ENCODE results near the gene TMCC1.
"Not testable (repeated sequence)": the region's sequence is repeated elsewhere in the genome, so short reads cannot be mapped to it uniquely, and the experiment has no call there.

The TMCC1 gene

DNA sequence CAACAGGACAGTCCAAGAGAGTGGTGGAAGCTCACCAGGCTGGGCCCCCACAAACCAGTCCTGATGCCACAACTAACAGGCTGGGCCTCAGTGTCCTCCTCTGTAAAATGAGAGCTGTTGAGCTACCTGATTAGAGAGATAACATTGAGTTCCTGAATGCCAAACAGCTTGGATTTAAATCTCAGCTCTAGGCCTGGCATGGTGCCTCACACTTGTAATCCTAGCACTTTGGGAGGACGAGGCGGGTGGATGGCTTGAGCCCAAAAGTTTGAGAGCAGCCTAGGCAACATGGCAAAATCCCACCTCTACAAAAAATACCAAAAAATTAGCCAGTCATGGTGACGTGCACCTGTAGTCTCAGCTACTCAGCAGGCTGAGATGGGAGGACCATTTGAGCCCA is 20.1 kb upstream of the TMCC1 start:
- Mint-ChIP-seq H3K27ac (no peak overlapping the region), H3K36me3 (ENCODE audit: low read depth) (peaks cover 12% of the 10 kb centered on the region), H3K4me1 (ENCODE audit: low read depth) (no peaks in the 10 kb centered on the region), H3K27me3 (no peaks in the 10 kb centered on the region), H3K4me3 (no peak overlapping the region), H3K9me3 (peaks cover 13% of the 10 kb centered on the region)

DNA sequence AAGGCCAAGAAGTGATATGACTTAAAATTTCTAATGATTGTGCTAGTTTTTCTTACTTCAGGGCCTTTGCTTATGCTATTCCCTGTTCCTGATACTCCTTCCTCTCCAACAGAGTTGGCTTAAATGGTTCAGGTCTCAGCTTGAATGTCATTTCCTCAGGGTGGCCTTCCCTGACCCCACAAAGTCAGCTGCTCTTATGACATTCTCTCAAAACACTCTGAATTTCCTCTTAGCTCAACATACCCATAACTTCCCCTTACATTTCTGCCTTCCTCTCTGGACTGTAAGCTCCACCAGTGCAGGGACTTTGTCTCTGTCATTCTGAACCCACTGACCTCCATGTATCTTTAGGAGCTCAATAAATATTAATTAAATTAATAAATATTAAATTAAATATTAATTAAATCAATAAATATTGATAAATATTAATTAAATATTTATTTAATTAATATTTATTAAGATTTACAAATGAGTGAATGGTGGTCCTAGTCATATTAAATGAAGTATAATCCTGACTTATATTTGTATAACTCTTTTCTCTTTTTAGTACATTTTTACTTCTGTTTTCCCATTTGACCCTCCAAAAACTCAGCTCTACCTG is 17.9 kb upstream of the TMCC1 start:
- H3K27ac Mint-ChIP-seq: no peak overlapping the region
- H3K4me3 Mint-ChIP-seq: no peak overlapping the region
- peaks cover 9% of the 10 kb centered on the region for H3K36me3 Mint-ChIP-seq (ENCODE audit: low read depth)
- no peaks in the 10 kb centered on the region for H3K9me3 Mint-ChIP-seq
- no peaks in the 10 kb centered on the region for H3K27me3 Mint-ChIP-seq
- H3K4me1 Mint-ChIP-seq (ENCODE audit: low read depth): no peaks in the 10 kb centered on the region

DNA sequence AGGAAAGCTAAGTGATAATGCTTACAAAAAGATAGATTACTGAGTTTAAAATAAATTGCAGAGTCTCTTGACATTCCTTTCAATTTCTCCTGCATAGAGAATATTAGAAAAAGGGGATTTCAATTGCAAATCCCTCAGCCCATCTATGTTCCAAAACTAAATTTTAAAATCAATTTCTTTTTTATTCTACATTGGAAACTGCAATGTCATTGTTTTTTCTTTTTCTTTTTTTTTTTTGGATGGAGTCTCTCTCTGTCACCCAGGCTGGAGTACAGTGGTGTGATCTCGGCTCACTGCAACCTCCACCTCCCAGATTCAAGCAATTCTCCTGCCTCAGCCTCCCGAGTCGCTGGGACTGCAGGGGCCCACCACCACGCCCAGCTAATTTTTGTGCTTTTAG is 15.7 kb upstream of the TMCC1 start:
- not testable (repeated sequence) for H3K4me1 Mint-ChIP-seq (ENCODE audit: low read depth); H3K27ac Mint-ChIP-seq; H3K4me3 Mint-ChIP-seq; H3K27me3 Mint-ChIP-seq
- Mint-ChIP-seq H3K9me3 (peaks cover 19% of the 10 kb centered on the region), H3K36me3 (ENCODE audit: low read depth) (peaks cover 27% of the 10 kb centered on the region)

DNA sequence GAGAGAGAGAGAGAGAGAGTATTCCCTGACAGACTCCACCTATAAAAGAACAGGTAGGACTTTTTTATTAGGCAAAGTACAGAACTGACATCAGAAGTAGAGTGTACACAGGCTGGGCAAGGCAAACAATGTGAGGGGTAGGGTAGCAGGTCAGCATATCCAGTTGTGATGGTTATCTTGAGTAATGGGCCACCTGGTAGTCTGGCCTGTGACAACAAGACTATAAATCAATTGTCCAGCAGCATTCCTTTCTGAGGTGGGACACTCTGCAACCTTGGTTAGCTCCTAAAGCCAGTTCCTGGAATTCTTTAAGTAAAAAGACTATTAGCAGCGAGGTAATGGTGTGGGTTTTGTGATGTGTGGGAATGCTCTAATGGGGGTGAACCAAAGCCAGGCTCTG is 14.9 kb upstream of the TMCC1 start:
- peaks cover 32% of the 10 kb centered on the region for H3K36me3 Mint-ChIP-seq (ENCODE audit: low read depth)
- no peaks in the 10 kb centered on the region for H3K4me1 Mint-ChIP-seq (ENCODE audit: low read depth)
- peaks cover 19% of the 10 kb centered on the region for H3K9me3 Mint-ChIP-seq
- no peak overlapping the region for H3K4me3 Mint-ChIP-seq
- H3K27ac Mint-ChIP-seq: no peak overlapping the region
- H3K27me3 Mint-ChIP-seq: no peaks in the 10 kb centered on the region

DNA sequence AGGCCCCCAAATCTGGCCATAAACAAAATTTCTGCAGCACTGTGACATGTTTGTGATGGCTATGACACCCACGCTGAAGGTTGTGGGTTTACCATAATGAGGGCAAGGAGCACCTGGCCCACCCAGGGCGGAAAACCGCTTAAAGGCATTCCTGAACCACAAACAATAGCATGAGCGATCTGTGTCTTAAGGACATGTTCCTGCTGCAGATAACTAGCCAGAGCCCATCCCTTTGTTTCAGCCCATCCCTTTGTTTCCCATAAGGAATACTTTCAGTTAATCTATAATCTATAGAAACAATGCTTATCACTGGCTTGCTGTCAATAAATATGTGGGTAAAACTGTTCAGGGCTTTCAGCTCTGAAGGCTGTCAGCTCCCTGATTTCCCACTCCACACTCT is 7.8 kb upstream of the TMCC1 start:
- H3K4me1 Mint-ChIP-seq (ENCODE audit: low read depth); H3K27me3 Mint-ChIP-seq; H3K27ac Mint-ChIP-seq; H3K4me3 Mint-ChIP-seq: not testable (repeated sequence)
- H3K9me3 Mint-ChIP-seq: peaks cover 19% of the 10 kb centered on the region
- H3K36me3 Mint-ChIP-seq (ENCODE audit: low read depth): peaks cover 30% of the 10 kb centered on the region

DNA sequence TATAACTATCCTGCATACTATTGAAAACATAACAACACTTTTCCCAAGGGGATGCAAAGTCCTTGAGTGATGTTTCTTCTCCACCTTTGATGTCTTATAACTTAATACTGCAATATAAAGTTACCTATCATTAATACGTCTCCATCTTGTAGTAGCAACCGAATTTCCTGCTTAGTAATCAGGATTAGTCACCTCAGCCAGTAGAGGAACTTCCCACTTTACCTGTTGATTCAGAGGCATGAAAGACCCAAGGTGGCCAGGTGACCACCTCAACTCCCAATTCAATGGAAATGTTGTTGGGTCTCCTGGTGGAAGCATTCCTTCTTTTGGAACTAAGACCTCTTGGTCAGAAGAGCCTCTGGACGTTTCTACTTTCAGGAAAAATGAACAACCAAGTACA is 3.5 kb upstream of the TMCC1 start:
- no peaks in the 10 kb centered on the region for H3K27me3 Mint-ChIP-seq
- no peak overlapping the region for H3K27ac Mint-ChIP-seq
- H3K36me3 Mint-ChIP-seq (ENCODE audit: low read depth): peaks cover 11% of the 10 kb centered on the region
- no peaks in the 10 kb centered on the region for H3K9me3 Mint-ChIP-seq
- peaks cover 17% of the 10 kb centered on the region for H3K4me1 Mint-ChIP-seq (ENCODE audit: low read depth)
- no peak overlapping the region for H3K4me3 Mint-ChIP-seq

DNA sequence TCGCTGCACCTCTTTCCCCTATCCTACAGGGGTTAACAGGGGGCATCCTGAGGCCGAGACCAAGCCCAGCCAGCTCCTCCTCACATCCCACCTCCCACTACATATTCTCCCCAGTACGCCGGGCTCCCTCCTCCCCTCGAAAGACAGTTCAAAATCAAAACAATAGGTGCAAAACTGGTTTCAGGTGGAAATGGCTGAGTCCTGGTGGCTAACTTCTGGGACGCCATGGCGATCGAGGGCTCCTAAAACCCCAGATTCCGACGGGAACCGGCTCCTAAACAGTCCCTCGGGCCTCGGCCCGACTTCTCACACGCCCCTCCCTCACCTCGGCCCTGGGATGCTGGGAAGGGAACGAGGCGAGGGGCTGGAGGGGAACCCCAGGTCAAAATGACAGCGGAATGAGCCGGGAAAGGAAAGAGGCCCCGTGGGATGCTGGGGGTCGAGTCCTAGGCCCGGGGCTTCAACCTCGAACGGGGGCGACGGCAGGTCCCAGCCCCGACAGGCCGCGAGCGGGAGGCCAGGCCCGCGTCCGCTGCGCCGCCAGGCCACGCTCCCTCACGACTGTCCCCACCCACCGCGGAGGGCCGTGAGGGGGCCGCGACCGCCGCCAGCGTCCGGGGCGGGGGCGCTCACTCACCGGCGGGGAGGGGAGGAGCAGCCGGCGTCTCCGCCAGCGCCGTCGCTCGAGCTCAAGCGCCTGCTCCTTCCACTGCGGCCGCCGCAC is 492 bp downstream of the TMCC1 start:
- H3K27me3 Mint-ChIP-seq: no peaks in the 10 kb centered on the region
- H3K27ac Mint-ChIP-seq: peak overlapping the region; percentile 81
- H3K36me3 Mint-ChIP-seq (ENCODE audit: low read depth): peaks cover 12% of the 10 kb centered on the region
- peaks cover 52% of the 10 kb centered on the region for H3K4me1 Mint-ChIP-seq (ENCODE audit: low read depth)
- no peaks in the 10 kb centered on the region for H3K9me3 Mint-ChIP-seq
- H3K4me3 Mint-ChIP-seq: peak overlapping the region; percentile 88

DNA sequence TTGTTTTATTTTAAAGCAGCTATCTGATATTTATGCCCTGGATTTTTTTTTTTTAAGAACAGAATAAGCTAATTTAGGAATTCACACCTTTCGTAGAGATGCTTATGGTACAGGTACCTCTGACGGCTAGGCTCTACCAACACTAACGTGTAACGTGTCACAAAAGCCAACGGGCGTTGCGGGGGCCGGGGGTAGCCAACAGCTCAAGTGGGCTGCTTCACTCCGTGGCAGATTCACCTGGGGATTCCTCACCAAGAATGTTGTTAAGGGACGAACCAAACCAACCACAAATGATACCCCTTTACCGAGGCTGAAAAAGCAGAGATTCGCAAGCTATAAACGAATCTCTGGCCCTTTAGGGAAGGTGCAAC is 1.0 kb downstream of the TMCC1 start:
- Mint-ChIP-seq H3K9me3 (no peaks in the 10 kb centered on the region), H3K4me3 (peak overlapping the region; percentile 88), H3K4me1 (ENCODE audit: low read depth) (peaks cover 56% of the 10 kb centered on the region), H3K27ac (peak overlapping the region; percentile 81), H3K27me3 (no peaks in the 10 kb centered on the region), H3K36me3 (ENCODE audit: low read depth) (peaks cover 14% of the 10 kb centered on the region)

DNA sequence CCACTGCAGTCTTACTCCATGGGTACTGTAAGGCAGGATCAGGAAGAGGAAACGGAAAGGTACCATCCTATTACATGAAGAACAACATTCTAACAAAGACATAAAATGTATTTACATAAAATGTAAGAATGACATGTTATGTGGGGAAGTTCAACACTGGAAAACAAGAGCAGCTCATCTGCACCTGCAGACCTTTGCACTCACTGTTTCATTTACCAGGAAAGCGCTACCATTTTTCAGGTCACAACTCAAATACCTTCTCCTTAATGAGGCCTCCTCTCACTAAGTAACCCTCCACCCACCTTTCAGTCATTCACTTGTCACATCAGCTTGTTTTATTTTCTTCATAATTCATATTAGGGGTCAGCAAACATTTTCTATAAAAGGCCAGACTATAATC is 2.6 kb downstream of the TMCC1 start:
- no peak overlapping the region for H3K27ac Mint-ChIP-seq
- H3K9me3 Mint-ChIP-seq: no peaks in the 10 kb centered on the region
- H3K36me3 Mint-ChIP-seq (ENCODE audit: low read depth): peaks cover 17% of the 10 kb centered on the region
- peaks cover 56% of the 10 kb centered on the region for H3K4me1 Mint-ChIP-seq (ENCODE audit: low read depth)
- no peaks in the 10 kb centered on the region for H3K27me3 Mint-ChIP-seq
- no peak overlapping the region for H3K4me3 Mint-ChIP-seq

DNA sequence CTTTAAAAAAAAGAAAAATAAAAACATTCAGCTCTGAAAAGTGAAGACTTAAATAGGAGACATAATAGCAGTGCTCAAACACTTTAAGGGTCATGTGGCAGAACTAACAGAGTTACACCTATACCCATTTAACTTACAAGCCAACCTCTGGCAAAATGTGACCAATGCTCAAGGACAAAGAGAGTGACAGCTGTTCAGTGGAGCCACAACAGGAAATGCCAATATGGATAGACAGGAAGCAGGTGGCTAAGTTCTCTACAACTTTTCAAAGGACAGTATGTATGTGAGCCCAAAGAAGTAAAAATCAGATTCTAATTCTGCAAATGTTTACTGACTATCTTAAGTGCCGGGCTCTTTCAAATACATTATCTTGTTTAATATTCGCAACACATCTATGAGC is 3.4 kb downstream of the TMCC1 start:
- Mint-ChIP-seq H3K4me3 (no peak overlapping the region), H3K36me3 (ENCODE audit: low read depth) (peaks cover 17% of the 10 kb centered on the region), H3K9me3 (no peaks in the 10 kb centered on the region), H3K4me1 (ENCODE audit: low read depth) (peaks cover 56% of the 10 kb centered on the region), H3K27ac (no peak overlapping the region), H3K27me3 (no peaks in the 10 kb centered on the region)

DNA sequence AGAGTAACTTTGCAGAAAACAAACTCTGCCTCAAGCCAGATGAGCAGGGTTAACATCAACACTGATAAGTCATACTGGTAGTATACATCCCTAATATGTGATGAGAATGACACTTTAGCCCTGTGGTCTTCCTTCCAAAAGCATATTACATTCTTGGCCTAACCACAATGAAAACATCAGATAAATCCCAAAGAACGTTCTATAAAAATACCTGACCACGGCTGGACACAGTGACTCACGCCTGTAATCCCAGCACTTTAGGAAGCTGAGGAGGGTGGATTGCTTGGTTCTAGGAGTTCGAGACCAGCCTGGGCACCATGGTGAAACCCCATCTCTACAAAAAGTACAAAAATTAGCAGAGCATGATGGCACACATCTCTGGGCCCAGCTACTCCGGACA is 4.7 kb downstream of the TMCC1 start:
- peak overlapping the region; percentile 34 for H3K27ac Mint-ChIP-seq
- H3K4me1 Mint-ChIP-seq (ENCODE audit: low read depth): peaks cover 49% of the 10 kb centered on the region
- no peaks in the 10 kb centered on the region for H3K27me3 Mint-ChIP-seq
- H3K9me3 Mint-ChIP-seq: no peaks in the 10 kb centered on the region
- peaks cover 17% of the 10 kb centered on the region for H3K36me3 Mint-ChIP-seq (ENCODE audit: low read depth)
- no peak overlapping the region for H3K4me3 Mint-ChIP-seq

DNA sequence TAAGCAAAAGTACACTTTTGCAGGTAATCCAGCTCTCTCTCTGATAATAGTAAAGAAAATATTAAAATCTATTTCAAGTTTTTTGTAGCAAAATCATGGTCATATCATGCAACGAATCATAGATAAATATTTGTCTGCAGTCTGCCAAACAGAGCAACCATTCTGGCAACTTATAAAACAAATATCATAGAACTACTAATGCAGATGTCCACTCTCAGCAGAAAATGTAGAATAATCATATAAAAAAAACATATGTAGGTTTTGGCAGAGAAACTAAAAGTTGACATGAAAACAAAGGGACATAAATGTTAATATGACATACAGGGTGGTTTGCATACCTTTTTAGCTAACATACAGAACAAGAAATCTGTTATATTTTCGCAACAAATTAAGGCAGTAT is 12.2 kb downstream of the TMCC1 start:
- Mint-ChIP-seq H3K27ac (no peak overlapping the region), H3K9me3 (no peaks in the 10 kb centered on the region), H3K36me3 (ENCODE audit: low read depth) (peaks cover 39% of the 10 kb centered on the region), H3K4me1 (ENCODE audit: low read depth) (peaks cover 4% of the 10 kb centered on the region), H3K4me3 (no peak overlapping the region), H3K27me3 (no peaks in the 10 kb centered on the region)

DNA sequence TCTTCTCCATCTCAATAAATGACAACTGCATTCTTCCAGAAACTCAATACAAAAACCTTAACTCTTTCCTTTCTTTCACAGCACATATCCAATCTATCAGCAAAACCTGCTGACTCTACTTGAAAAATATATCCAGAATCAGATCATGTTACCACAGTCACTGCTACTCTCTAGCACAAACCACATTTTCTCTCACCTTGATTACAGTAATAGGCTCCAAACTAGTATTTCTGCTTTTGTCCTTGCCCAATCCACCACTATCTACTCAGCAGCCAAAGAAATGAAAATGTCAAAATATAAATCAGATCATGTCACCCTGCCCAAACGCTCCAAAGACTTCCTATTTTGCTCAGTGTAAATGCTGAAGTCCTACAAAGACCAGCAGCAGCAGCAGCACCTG is 15.2 kb downstream of the TMCC1 start:
- Mint-ChIP-seq H3K9me3 (no peaks in the 10 kb centered on the region), H3K27me3 (no peaks in the 10 kb centered on the region), H3K27ac (no peak overlapping the region), H3K36me3 (ENCODE audit: low read depth) (peaks cover 43% of the 10 kb centered on the region), H3K4me3 (no peak overlapping the region), H3K4me1 (ENCODE audit: low read depth) (peaks cover 4% of the 10 kb centered on the region)

DNA sequence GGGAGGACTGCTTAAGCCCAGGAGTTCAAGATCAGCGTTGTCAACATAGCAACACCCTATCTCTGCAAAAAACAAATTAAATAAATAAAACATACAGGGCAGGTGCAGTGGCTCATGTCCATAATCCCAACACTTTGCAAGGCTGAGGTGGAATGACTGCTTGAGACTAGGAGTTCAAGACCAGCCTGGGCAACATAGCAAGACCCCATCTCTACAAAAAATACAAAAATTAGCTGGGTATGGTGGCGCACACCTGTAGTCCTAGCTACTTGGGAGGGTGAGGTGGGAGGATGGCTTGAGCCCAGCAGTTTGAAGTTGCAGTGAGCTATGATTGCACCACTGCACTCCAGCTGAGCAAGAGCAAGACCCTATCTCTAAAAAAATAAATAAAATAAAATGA is 19.0 kb downstream of the TMCC1 start:
- not testable (repeated sequence) for H3K27ac Mint-ChIP-seq; H3K27me3 Mint-ChIP-seq; H3K4me1 Mint-ChIP-seq (ENCODE audit: low read depth); H3K4me3 Mint-ChIP-seq; H3K9me3 Mint-ChIP-seq
- H3K36me3 Mint-ChIP-seq (ENCODE audit: low read depth): peaks cover 58% of the 10 kb centered on the region

DNA sequence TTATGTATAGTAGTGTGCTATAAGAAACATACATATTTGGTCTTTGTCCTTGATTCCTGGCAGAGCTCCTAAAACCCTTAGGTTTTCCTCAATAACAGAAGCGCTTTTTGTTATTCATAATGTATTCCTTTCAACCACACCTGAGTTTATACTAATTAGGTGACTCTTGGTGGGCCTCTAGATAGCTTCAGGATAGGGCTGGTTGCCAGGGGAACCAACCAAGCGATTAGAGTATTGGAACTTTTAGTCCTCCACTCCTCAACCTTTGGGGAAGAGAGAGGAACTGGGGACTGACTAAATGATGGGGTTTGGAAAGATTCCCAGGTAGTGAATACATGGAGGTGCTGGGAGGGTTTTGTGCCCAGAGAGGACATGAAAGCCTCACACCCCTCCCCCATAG is 24.6 kb downstream of the TMCC1 start:
- Mint-ChIP-seq H3K4me1 (ENCODE audit: low read depth) (peaks cover 3% of the 10 kb centered on the region), H3K36me3 (ENCODE audit: low read depth) (peaks cover 50% of the 10 kb centered on the region), H3K4me3 (no peak overlapping the region), H3K9me3 (no peaks in the 10 kb centered on the region), H3K27ac (no peak overlapping the region), H3K27me3 (no peaks in the 10 kb centered on the region)

DNA sequence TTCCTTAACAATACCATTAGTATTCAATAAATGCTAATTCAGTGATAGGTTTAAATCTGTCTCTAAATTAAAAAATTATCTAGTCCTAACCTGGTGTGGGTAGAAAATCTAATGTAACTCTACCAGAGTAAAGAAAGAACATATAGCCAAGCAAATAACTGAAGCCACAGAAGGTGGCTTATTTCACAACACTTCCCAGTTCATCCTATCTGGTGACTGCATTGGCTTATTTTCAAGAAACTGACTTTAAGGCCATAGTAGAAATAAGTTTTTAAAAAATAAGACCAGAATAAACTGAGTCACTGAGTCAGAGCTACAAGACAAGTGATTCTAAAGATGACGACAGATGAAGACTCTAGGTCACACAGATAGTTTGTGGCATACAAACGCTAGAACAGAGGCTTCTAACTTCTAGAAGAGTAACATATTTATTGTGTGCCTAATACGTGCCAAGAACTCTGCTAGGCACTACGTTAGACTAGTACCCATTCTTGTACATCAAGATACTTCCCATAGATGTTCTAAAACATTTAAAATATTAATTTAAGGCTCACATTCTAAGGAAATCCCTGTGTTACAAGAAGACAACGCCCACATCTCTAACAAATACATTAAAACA is 25.9 kb downstream of the TMCC1 start:
- Mint-ChIP-seq H3K27ac (no peak overlapping the region), H3K4me1 (ENCODE audit: low read depth) (peaks cover 7% of the 10 kb centered on the region), H3K9me3 (no peaks in the 10 kb centered on the region), H3K27me3 (no peaks in the 10 kb centered on the region), H3K36me3 (ENCODE audit: low read depth) (peaks cover 49% of the 10 kb centered on the region), H3K4me3 (no peak overlapping the region)

All from stimulated activated naive CD8-positive, alpha-beta T cell treated with anti-CD3 and anti-CD28 coated beads, Interleukin-15, Interleukin-2, amounts not matched to agents 100 ng/mL and 50 ng/mL, for 24 hours (primary cell).